Mesodermal cell (in vitro differentiated cells): ENCODE data around the gene RGS14.

Experiments used
- H3K27ac ChIP-seq: 2 replicates; pipeline ENCODE4 v1.7.0; 2013; ENCODE audit warnings: mild to moderate bottlenecking, low read depth, low read length, moderate library complexity; ENCODE audit not compliant: severe bottlenecking
- H3K36me3 ChIP-seq: 2 replicates; pipeline ENCODE4 v1.7.1; 2013; ENCODE audit warnings: mild to moderate bottlenecking, low read length, moderate library complexity; ENCODE audit not compliant: control insufficient read depth, insufficient read depth
- H3K4me1 ChIP-seq: one replicate; pipeline ENCODE4 v1.7.1; 2013; ENCODE audit warnings: mild to moderate bottlenecking, low read length; ENCODE audit not compliant: insufficient read depth, control insufficient read depth, poor library complexity, severe bottlenecking
- H3K4me3 ChIP-seq: 2 replicates; pipeline ENCODE4 v1.7.0; 2013; ENCODE audit warnings: low read length, control low read depth, mild to moderate bottlenecking; ENCODE audit not compliant: insufficient read depth, poor library complexity, severe bottlenecking; ENCODE audit errors: extremely low read depth
- H3K9me3 ChIP-seq: 2 replicates; pipeline ENCODE4 v1.7.1; 2013; ENCODE audit warnings: mild to moderate bottlenecking, low read length, moderate library complexity; ENCODE audit not compliant: control insufficient read depth
- WGBS, 2 experiments: methylation state at CpG; one replicate each; pipeline ENCODE4 v1.1.5; 2013; ENCODE audit warnings: missing lambda C conversion rate in 2 of 2; ENCODE audit not compliant: insufficient coverage in 2 of 2; 5-methylcytosine and 5-hydroxymethylcytosine counted together

RGS14 gene

GRCh38 chr5:177384134-177384533 lies 26.4 kb downstream of the RGS14 start, which contains the start of gene SLC34A1:
TSS of gene SLC34A1 (plus strand) at chr5:177384434. CDS start at chr5:177385742, 1,308 bp downstream.
- Histone ChIP-seq H3K4me1 (peaks cover 12% of the 10 kb centered on the region), H3K27ac (no peak within 1 kb of the TSS), H3K9me3 (no peaks in the 10 kb centered on the region), H3K4me3 (no peak within 1 kb of the TSS), H3K36me3 (no peaks in the 10 kb centered on the region)
- 85 to 94% methylated on average over 2 to 4 of the region's 4 CpGs for WGBS, 2 experiments

- no peak overlapping the region for H3K27ac ChIP-seq
- H3K36me3 ChIP-seq, result no peaks in the 10 kb centered on the region
- no peak overlapping the region for H3K4me3 ChIP-seq
- H3K4me1 ChIP-seq, result peaks cover 20% of the 10 kb centered on the region
- WGBS, 2 experiments, result 81 to 83% methylated on average over 10 of the region's 11 CpGs
- H3K9me3 ChIP-seq, result no peaks in the 10 kb centered on the region
Observed at GRCh38 chr5:177385720-177386119, 28.0 kb downstream of the RGS14 start.

DNA sequence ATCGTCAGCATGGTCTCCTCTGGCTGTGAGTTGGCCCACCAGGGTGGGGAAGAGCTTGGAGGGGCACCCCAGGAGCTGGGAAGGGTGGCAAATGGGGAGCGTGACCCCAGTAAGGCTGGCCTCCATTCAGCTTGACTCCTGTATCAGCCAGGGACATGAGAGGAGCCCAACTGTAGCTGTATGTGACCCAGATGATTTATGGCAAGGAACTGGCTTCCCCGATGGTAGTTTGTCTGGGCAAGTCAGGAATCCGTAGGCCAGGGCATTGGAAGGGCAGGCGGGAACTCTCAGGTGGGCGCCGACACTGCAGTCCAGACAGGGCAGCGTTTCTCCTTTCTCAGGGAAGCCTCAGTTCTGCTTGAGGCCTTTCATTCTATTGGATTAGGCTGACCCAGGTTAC lies 28.8 kb downstream of the RGS14 start:
- Histone ChIP-seq H3K36me3 (no peaks in the 10 kb centered on the region), H3K4me1 (peaks cover 16% of the 10 kb centered on the region), H3K27ac (no peak overlapping the region), H3K4me3 (no peak overlapping the region), H3K9me3 (no peaks in the 10 kb centered on the region)
- 87 to 93% methylated on average over 7 to 8 of the region's 8 CpGs for WGBS, 2 experiments

DNA sequence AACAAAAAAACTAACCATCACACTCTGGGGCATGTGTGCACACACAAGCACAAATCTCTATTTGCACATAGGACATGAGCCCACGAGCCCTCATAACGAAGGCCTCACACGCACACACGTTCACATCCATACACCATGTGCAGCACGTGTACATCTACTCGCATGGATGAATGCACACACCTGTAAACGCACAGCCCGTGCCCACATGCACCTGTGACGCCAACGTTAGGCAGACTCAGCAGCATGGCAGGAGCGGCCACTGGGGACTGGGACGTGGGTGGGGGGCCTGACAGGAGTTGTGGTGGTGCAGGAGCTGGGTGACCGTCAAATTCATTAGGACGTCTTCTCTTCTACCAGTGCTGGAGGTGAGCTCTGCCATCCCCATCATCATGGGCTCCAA lies 29.7 kb downstream of the RGS14 start:
- 94 to 98% methylated on average over 13 to 14 of the region's 14 CpGs for WGBS, 2 experiments
- Histone ChIP-seq H3K27ac (no peak overlapping the region), H3K4me3 (no peak overlapping the region), H3K4me1 (peaks cover 16% of the 10 kb centered on the region), H3K9me3 (no peaks in the 10 kb centered on the region), H3K36me3 (no peaks in the 10 kb centered on the region)

- no peak overlapping the region for H3K4me3 ChIP-seq
- H3K36me3 ChIP-seq, result no peaks in the 10 kb centered on the region
- peaks cover 16% of the 10 kb centered on the region for H3K4me1 ChIP-seq
- 90 to 94% methylated on average over 7 to 9 of the region's 10 CpGs for WGBS, 2 experiments
- no peaks in the 10 kb centered on the region for H3K9me3 ChIP-seq
- H3K27ac ChIP-seq, result peak overlapping the region; percentile 84
Observed at GRCh38 chr5:177388521-177389052, 30.9 kb downstream of the RGS14 start.

DNA sequence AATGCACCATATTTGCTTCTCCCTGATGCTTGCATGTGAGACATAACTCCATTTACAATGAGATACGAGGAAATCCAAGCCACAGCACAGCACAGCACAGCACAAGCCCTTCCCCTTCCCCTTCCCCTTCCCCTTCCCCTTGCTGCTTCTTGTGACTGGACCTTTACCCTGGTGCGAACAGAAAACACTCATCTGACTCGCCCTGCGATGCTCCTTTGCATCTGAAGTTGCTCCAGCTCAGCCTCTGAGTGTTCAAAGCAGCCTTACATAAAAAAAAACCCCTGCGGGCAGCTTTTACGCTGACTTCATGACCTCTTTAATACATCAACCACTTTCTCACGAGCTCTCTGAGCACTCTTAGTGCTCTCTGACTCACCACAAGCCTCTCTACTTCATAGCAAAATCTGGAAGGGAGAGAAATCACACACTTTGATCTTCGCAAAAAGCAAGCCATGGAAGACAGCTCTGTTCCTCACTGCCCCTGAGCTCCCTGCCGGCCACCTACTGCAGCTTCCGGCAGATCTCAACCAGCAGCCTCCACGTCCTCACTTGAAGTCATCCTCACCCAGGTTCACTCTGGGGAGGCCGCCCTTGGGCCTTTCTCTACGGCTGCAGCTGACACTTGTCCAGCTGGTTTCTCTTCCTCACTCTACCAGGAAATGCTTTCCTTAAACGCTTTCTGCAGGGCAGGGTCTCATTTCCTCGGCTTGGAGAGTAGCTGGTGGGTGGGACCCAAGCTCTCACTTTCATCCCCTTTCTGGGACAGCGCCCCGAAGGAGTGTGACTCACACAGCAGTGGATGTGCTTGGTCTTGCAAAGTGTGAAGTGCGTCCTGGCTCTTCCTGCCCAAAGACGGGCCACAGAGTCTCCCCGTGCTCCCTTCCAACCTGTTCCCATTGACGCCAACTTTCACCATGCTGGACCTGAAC lies 31.8 kb downstream of the RGS14 start:
- Histone ChIP-seq H3K36me3 (no peaks in the 10 kb centered on the region), H3K4me3 (no peak overlapping the region), H3K27ac (peak overlapping the region; percentile 84), H3K4me1 (peaks cover 16% of the 10 kb centered on the region), H3K9me3 (no peaks in the 10 kb centered on the region)
- WGBS, 2 experiments, result 44 to 68% methylated on average over 19 of the region's 21 CpGs

GRCh38 chr5:177390363-177391300 lies 32.9 kb downstream of the RGS14 start:
- Histone ChIP-seq H3K4me3 (no peak overlapping the region), H3K9me3 (no peaks in the 10 kb centered on the region), H3K27ac (peak overlapping the region; percentile 84), H3K4me1 (peaks cover 16% of the 10 kb centered on the region), H3K36me3 (no peaks in the 10 kb centered on the region)
- 18 to 38% methylated on average over 5 to 12 of the region's 13 CpGs for WGBS, 2 experiments

- 67 to 80% methylated on average over 1 of the region's 5 CpGs for WGBS, 2 experiments
- Histone ChIP-seq H3K9me3 (no peaks in the 10 kb centered on the region), H3K4me3 (no peak overlapping the region), H3K27ac (no peak overlapping the region), H3K36me3 (no peaks in the 10 kb centered on the region), H3K4me1 (peaks cover 16% of the 10 kb centered on the region)
Observed at GRCh38 chr5:177392765-177393164, 35.0 kb downstream of the RGS14 start.

DNA sequence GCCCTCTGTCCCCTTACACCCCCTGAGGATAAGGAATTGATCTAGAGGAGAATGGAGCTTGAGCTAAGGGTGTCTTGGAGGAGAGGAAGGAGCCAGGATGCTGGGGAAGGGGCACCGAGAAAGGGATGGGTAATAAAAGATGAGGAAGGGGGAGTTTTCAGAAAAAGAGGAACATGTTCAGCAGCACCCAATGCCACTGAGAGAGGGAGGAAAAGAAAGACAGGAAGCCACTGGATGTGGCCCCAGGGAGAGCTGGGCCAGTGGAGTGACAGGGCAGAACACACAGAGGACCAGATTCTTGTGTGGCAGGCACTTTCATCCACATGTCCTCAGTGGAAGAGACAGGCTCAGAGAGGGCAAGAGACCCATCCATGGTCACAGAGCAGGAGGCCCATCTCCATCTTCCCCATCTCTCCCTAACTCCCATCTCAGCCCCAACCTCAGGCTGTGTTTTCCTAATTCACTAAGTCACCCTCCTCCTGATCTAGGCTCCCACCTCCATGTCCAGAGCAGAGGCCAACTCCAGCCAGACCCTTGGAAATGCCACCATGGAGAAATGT lies 35.6 kb downstream of the RGS14 start:
- Histone ChIP-seq H3K4me1 (peaks cover 16% of the 10 kb centered on the region), H3K27ac (no peak overlapping the region), H3K4me3 (no peak overlapping the region), H3K36me3 (no peaks in the 10 kb centered on the region), H3K9me3 (no peaks in the 10 kb centered on the region)
- 61 to 71% methylated on average over 1 of the region's 1 CpG for WGBS, 2 experiments

DNA sequence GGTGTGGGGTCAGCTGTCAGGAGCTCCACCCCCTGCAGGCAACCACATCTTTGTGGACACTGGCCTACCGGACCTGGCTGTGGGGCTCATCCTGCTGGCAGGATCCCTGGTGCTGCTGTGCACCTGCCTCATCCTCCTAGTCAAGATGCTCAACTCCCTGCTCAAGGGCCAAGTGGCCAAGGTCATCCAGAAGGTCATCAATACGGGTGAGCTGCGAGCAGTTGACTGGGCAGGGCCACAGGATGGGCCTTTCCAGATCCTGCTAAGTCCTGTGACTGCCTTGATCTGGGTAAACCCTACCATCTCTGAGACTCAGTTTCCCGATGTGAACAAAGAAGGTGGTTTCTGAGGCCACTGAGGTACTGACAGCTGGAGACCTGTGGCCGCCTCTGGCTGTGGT lies 36.3 kb downstream of the RGS14 start:
- WGBS, 2 experiments, result 74 to 79% methylated on average over 5 of the region's 5 CpGs
- H3K4me3 ChIP-seq, result no peak overlapping the region
- H3K4me1 ChIP-seq, result peaks cover 9% of the 10 kb centered on the region
- no peaks in the 10 kb centered on the region for H3K36me3 ChIP-seq
- H3K9me3 ChIP-seq, result no peaks in the 10 kb centered on the region
- no peak overlapping the region for H3K27ac ChIP-seq
